HG03439 (cell line): Measurements from ENCODE around the gene VCAN.

Source experiments
- ATAC-seq: cut with Tn5 transposase; IDR thresholded peaks from one replicate; pipeline ENCODE4 v1.9.1; 2021; ENCODE audit warnings: mild to moderate bottlenecking, moderate library complexity; ENCODE audit not compliant: unreplicated experiment

The VCAN gene

GRCh38 chr5:83527722-83528438, 56.3 kb downstream of the VCAN start:
- ATAC-seq: no peak

- ATAC-seq: no peak
Measured at GRCh38 chr5:83528439-83528769, 56.9 kb downstream of the VCAN start.

GRCh38 chr5:83530193-83530592, 58.6 kb downstream of the VCAN start:
- no peak for ATAC-seq

GRCh38 chr5:83531661-83532060, 60.1 kb downstream of the VCAN start:
- ATAC-seq: no peak

GRCh38 chr5:83538786-83539462, 67.4 kb downstream of the VCAN start:
- no peak for ATAC-seq

- no peak for ATAC-seq
Measured at GRCh38 chr5:83539463-83539790, 67.9 kb downstream of the VCAN start.

GRCh38 chr5:83540105-83540504, 68.6 kb downstream of the VCAN start:
- no peak for ATAC-seq

- ATAC-seq: no peak
Measured at GRCh38 chr5:83540783-83541182, 69.2 kb downstream of the VCAN start.

GRCh38 chr5:83542839-83543238, 71.3 kb downstream of the VCAN start:
- ATAC-seq: no peak

- no peak for ATAC-seq
Measured at GRCh38 chr5:83543898-83544297, 72.4 kb downstream of the VCAN start.

GRCh38 chr5:83547161-83547560, 75.6 kb downstream of the VCAN start:
- ATAC-seq: no peak

GRCh38 chr5:83547889-83548288, 76.3 kb downstream of the VCAN start:
- ATAC-seq: no peak

GRCh38 chr5:83548581-83548980, 77.0 kb downstream of the VCAN start:
- ATAC-seq: no peak

- ATAC-seq: no peak
Measured at GRCh38 chr5:83549076-83549475, 77.5 kb downstream of the VCAN start.

- ATAC-seq: no peak
Measured at GRCh38 chr5:83549674-83550073, 78.1 kb downstream of the VCAN start.

- no peak for ATAC-seq
Measured at GRCh38 chr5:83551821-83552220, 80.3 kb downstream of the VCAN start.

GRCh38 chr5:83552275-83552674, 80.7 kb downstream of the VCAN start:
- ATAC-seq: no peak

- no peak for ATAC-seq
Measured at GRCh38 chr5:83553000-83553486, 81.5 kb downstream of the VCAN start.

GRCh38 chr5:83554133-83554532, 82.6 kb downstream of the VCAN start:
- ATAC-seq: no peak

GRCh38 chr5:83554686-83555085, 83.1 kb downstream of the VCAN start:
- ATAC-seq: no peak

GRCh38 chr5:83555263-83555662, 83.7 kb downstream of the VCAN start:
- ATAC-seq: no peak

GRCh38 chr5:83556190-83556589, 84.6 kb downstream of the VCAN start:
- no peak for ATAC-seq
